Tibial nerve (tissue), 4 donors: ENCODE results near the gene RNF40.

Experiments used
- EP300 ChIP-seq, 2 donors: sonication (generic); formaldehyde crosslinking; IDR thresholded peaks; one replicate each; pipeline ENCODE4 v1.6.1; 2017; ENCODE audit warnings: antibody characterized with exemption in 2 of 2, mild to moderate bottlenecking in 1 of 2
- POLR2A ChIP-seq, 2 donors: fragments of 450-650 bp; IDR thresholded peaks; one replicate each; pipeline ENCODE4 v1.6.1; 2017; ENCODE audit warnings: antibody characterized with exemption in 2 of 2, mild to moderate bottlenecking in 2 of 2, moderate library complexity in 2 of 2
- TF ChIP-seq, protein P1 (sequence below), 5 experiments: fragments of 200-600 bp in 3 of 5; fragments of 450-650 bp in 2 of 5; sonication (generic) in 3 of 5; IDR thresholded peaks; one replicate each; pipeline ENCODE4 v1.5.1; 2016 to 2019; ENCODE audit warnings: antibody characterized with exemption in 5 of 5, mild to moderate bottlenecking in 3 of 5, moderate library complexity in 2 of 5

DNA sequence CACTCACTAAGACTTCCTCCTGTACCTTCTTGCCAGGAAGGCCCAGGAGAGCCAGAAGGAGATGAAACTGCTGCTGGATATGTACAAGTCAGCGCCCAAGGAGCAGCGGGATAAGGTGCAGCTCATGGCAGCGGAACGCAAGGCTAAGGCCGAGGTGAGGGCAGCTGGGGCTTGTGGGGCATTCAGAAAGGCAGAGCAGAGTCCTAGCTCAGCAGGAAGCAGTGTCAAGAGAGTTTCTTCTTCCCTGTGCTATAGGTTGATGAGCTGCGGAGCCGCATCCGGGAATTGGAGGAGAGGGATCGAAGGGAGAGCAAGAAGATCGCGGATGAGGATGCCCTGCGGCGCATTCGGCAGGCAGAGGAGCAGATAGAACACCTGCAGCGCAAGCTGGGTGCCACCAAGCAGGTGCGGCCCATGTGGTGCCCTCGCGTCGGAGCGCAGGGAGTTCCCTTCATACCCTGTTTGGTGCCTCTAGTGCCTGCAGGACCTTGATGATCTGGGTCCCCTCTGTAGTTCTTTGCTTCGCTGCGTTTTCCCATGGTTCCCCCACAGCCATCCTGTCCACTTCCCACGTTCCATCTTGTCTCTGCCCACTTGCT is 6.6 kb downstream of the RNF40 start:
- TF ChIP-seq, protein P1, sequence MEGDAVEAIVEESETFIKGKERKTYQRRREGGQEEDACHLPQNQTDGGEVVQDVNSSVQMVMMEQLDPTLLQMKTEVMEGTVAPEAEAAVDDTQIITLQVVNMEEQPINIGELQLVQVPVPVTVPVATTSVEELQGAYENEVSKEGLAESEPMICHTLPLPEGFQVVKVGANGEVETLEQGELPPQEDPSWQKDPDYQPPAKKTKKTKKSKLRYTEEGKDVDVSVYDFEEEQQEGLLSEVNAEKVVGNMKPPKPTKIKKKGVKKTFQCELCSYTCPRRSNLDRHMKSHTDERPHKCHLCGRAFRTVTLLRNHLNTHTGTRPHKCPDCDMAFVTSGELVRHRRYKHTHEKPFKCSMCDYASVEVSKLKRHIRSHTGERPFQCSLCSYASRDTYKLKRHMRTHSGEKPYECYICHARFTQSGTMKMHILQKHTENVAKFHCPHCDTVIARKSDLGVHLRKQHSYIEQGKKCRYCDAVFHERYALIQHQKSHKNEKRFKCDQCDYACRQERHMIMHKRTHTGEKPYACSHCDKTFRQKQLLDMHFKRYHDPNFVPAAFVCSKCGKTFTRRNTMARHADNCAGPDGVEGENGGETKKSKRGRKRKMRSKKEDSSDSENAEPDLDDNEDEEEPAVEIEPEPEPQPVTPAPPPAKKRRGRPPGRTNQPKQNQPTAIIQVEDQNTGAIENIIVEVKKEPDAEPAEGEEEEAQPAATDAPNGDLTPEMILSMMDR (IDR thresholded peaks at IDR 0.05), result no peak
- no peak for TF ChIP-seq POLR2A (IDR thresholded peaks at IDR 0.05)
- no peak for TF ChIP-seq EP300 (IDR thresholded peaks at IDR 0.05)
